IMR-90 (cell line): ENCODE results near the gene LAPTM5. TPM values are rescaled to one million over a fixed set of nuclear protein-coding genes. Genes with fewer than 3 reads are reported as not detected.

ENCODE experiments used
- ATAC-seq: fragments of 200-7000 bp; cut with Tn5 transposase; 2 replicates; pipeline ENCODE4 v1.9.1; 2020; ENCODE audit warnings: low read depth, mild to moderate bottlenecking, moderate library complexity
- BruUV-seq: library from RNA; stranded (reverse); fragments of 400-500 nt; replicated peaks from 2 replicates; lab custom pipeline; 2021; lab: Mats Ljungman, UMichigan
- CTCF ChIA-PET: fragments of 300-600 bp; formaldehyde crosslinking; extraction: SDS; loops from one replicate; lab custom pipeline; 2021; ENCODE audit warnings: antibody characterized with exemption; lab: Yijun Ruan, JAX
- POLR2A ChIA-PET: fragments of 300-600 bp; sonication (Branson Sonifier 250); formaldehyde crosslinking; loops from one replicate; lab custom pipeline; 2022; ENCODE audit warnings: antibody characterized with exemption; ENCODE audit not compliant: unreplicated experiment; lab: Charles Lee
- DNase-seq: peaks from one replicate; pipeline ENCODE4 v3.0.0; 2013
- H2AFZ ChIP-seq: replicated peaks from 2 replicates; pipeline ENCODE3; 2013; ENCODE audit warnings: low read length, mild to moderate bottlenecking; ENCODE audit not compliant: poor library complexity
- H2AK5ac ChIP-seq: 2 replicates; pipeline ENCODE4 v1.6.1; 2013; ENCODE audit warnings: low read depth, low read length, inconsistent platforms
- H2AK9ac ChIP-seq: replicated peaks from 2 replicates; pipeline ENCODE3; 2013; ENCODE audit warnings: mild to moderate bottlenecking, low read depth, low read length, moderate library complexity; ENCODE audit not compliant: poor library complexity
- H2BK120ac ChIP-seq: 2 replicates; pipeline ENCODE4 v1.6.1; 2013; ENCODE audit warnings: low read depth, low read length, inconsistent platforms
- H2BK15ac ChIP-seq: 3 replicates; pipeline ENCODE4 v1.6.1; 2013; ENCODE audit warnings: low read depth, low read length, inconsistent platforms
- H2BK20ac ChIP-seq: 2 replicates; pipeline ENCODE4 v1.6.1; 2013; ENCODE audit warnings: low read depth, mild to moderate bottlenecking, inconsistent platforms, low read length, moderate library complexity
- H2BK5ac ChIP-seq: 2 replicates; pipeline ENCODE4 v1.6.1; 2013; ENCODE audit warnings: mild to moderate bottlenecking, low read depth, low read length, inconsistent platforms; ENCODE audit not compliant: poor library complexity, severe bottlenecking
- H3K14ac ChIP-seq: replicated peaks from 2 replicates; pipeline ENCODE4 v1.6.1; 2013; ENCODE audit warnings: low read depth, low read length, inconsistent platforms
- H3K18ac ChIP-seq: 2 replicates; pipeline ENCODE4 v1.6.1; 2013; ENCODE audit warnings: low read depth, low read length, control low read depth
- H3K23ac ChIP-seq: 2 replicates; pipeline ENCODE4 v1.6.1; 2013; ENCODE audit warnings: low read depth, low read length, inconsistent platforms
- H3K27ac ChIP-seq: 2 replicates; pipeline ENCODE4 v1.5.1; 2013; ENCODE audit warnings: mild to moderate bottlenecking, control low read depth, low read length; ENCODE audit not compliant: insufficient read depth
- H3K27me3 ChIP-seq: 2 replicates; pipeline ENCODE4 v1.6.1; 2013; ENCODE audit warnings: low read length; ENCODE audit not compliant: control insufficient read depth, insufficient read depth
- H3K36me3 ChIP-seq: 2 replicates; pipeline ENCODE4 v1.6.1; 2013; ENCODE audit warnings: low read length, mixed read lengths; ENCODE audit not compliant: control insufficient read depth, insufficient read depth
- H3K4ac ChIP-seq: 2 replicates; pipeline ENCODE4 v1.6.1; 2013; ENCODE audit warnings: low read depth, low read length, inconsistent platforms
- H3K4me1 ChIP-seq: 2 replicates; pipeline ENCODE4 v1.6.1; 2013; ENCODE audit warnings: low read length, mixed read lengths; ENCODE audit not compliant: control insufficient read depth, insufficient read depth
- H3K4me2 ChIP-seq: 2 replicates; pipeline ENCODE4 v1.6.1; 2013; ENCODE audit warnings: low read depth, mild to moderate bottlenecking, control low read depth, low read length, moderate library complexity
- H3K4me3 ChIP-seq: 2 replicates; pipeline ENCODE4 v1.5.1; 2013; ENCODE audit warnings: low read depth, mild to moderate bottlenecking, control low read depth, low read length, moderate library complexity; ENCODE audit not compliant: insufficient read depth
- H3K56ac ChIP-seq: 2 replicates; pipeline ENCODE4 v1.6.1; 2013; ENCODE audit warnings: low read length, inconsistent platforms; ENCODE audit not compliant: insufficient read depth; ENCODE audit errors: extremely low read depth
- H3K79me1 ChIP-seq, 2 experiments: 2 replicates each; pipeline ENCODE4 v1.6.1; 2013; ENCODE audit warnings: low read length in 2 of 2, inconsistent platforms in 1 of 2, low read depth in 1 of 2
- H3K9ac ChIP-seq: 2 replicates; pipeline ENCODE4 v1.6.1; 2013; ENCODE audit warnings: low read depth, low read length, control low read depth
- H3K9me1 ChIP-seq: 2 replicates; pipeline ENCODE4 v1.6.1; 2013; ENCODE audit warnings: low read length, inconsistent platforms; ENCODE audit not compliant: insufficient read depth
- H3K9me3 ChIP-seq: 2 replicates; pipeline ENCODE4 v1.6.1; 2013; ENCODE audit warnings: low read length; ENCODE audit not compliant: control insufficient read depth, insufficient read depth
- H4K20me1 ChIP-seq: 2 replicates; pipeline ENCODE4 v1.6.1; 2013; ENCODE audit warnings: low read length, inconsistent platforms; ENCODE audit not compliant: insufficient read depth
- H4K5ac ChIP-seq: 2 replicates; pipeline ENCODE4 v1.6.1; 2013; ENCODE audit warnings: mild to moderate bottlenecking, low read depth, low read length, control low read depth
- H4K8ac ChIP-seq, 2 experiments: 2 replicates each; pipeline ENCODE4 v1.6.1; 2013; ENCODE audit warnings: low read depth in 2 of 2, low read length in 2 of 2, control low read depth in 1 of 2, inconsistent platforms in 1 of 2
- H4K91ac ChIP-seq: 2 replicates; pipeline ENCODE4 v1.6.1; 2013; ENCODE audit warnings: low read depth, low read length, inconsistent platforms; ENCODE audit not compliant: insufficient read depth
- BHLHE40 ChIP-seq: fragments of 150-350 bp; IDR thresholded peaks from 2 replicates; pipeline ENCODE4 v1.6.1; 2016; ENCODE audit warnings: mild to moderate bottlenecking, low read depth, low read length
- CEBPB ChIP-seq: IDR thresholded peaks from 2 replicates; pipeline ENCODE4 v1.6.1; 2012; ENCODE audit warnings: low read depth, low read length, improper control_type of control experiment
- CHD1 ChIP-seq: IDR thresholded peaks from 2 replicates; pipeline ENCODE4 v1.6.1; 2012; ENCODE audit warnings: low read depth, low read length, improper control_type of control experiment
- CTCF ChIP-seq: conservative IDR thresholded peaks from 2 replicates; pipeline ENCODE4 v1.5.1; 2012; ENCODE audit warnings: mild to moderate bottlenecking, low read depth, low read length, improper control_type of control experiment
- FOS ChIP-seq: fragments of 150-350 bp; IDR thresholded peaks from 2 replicates; pipeline ENCODE4 v1.6.1; 2016; ENCODE audit warnings: low read depth, low read length
- MAFK ChIP-seq: IDR thresholded peaks from 2 replicates; pipeline ENCODE4 v1.6.1; 2012; ENCODE audit warnings: low read depth, low read length, improper control_type of control experiment
- MAZ ChIP-seq: IDR thresholded peaks from 2 replicates; pipeline ENCODE4 v1.6.1; 2012; ENCODE audit warnings: low read depth, mild to moderate bottlenecking, low read length, improper control_type of control experiment, moderate library complexity, borderline replicate concordance
- NFE2L2 ChIP-seq: fragments of 150-350 bp; IDR thresholded peaks from 2 replicates; pipeline ENCODE4 v1.6.1; 2016; ENCODE audit warnings: low read depth, mild to moderate bottlenecking, low read length
- POLR2A ChIP-seq: IDR thresholded peaks from 2 replicates; pipeline ENCODE4 v1.6.1; 2012; ENCODE audit warnings: mild to moderate bottlenecking, low read depth, low read length
- RAD21 ChIP-seq: IDR thresholded peaks from 2 replicates; pipeline ENCODE4 v1.6.1; 2012; ENCODE audit warnings: low read length, improper control_type of control experiment
- RCOR1 ChIP-seq: IDR thresholded peaks from 2 replicates; pipeline ENCODE4 v1.6.1; 2012; ENCODE audit warnings: mild to moderate bottlenecking, low read length, improper control_type of control experiment; ENCODE audit not compliant: insufficient replicate concordance
- RFX5 ChIP-seq: IDR thresholded peaks from 2 replicates; pipeline ENCODE4 v1.8.0; 2012; ENCODE audit warnings: low read depth, mild to moderate bottlenecking, low read length, moderate library complexity
- SMC3 ChIP-seq: fragments of 150-350 bp; IDR thresholded peaks from 2 replicates; pipeline ENCODE4 v1.6.1; 2016; ENCODE audit warnings: low read depth, mild to moderate bottlenecking, antibody characterized with exemption, low read length, moderate library complexity
- USF2 ChIP-seq: fragments of 150-350 bp; IDR thresholded peaks from 2 replicates; pipeline ENCODE4 v1.6.1; 2017; ENCODE audit warnings: mild to moderate bottlenecking, antibody characterized with exemption, low read length, low read depth
- WGBS, 2 experiments: methylation state at CpG; one replicate each; pipeline versions ENCODE4 v1.1.5 to v1.1.7; 2013; ENCODE audit warnings: missing lambda C conversion rate in 2 of 2; ENCODE audit not compliant: insufficient read length in 1 of 2; ENCODE audit errors: extremely low coverage in 2 of 2; 5-methylcytosine and 5-hydroxymethylcytosine counted together
- dilution Hi-C: fragments of 300-500 bp; cut with HindIII; formaldehyde crosslinking; loops from one replicate; pipeline ENCODE4 v1.14.3; 2018; ENCODE audit warnings: low sequenced_read_pairs; ENCODE audit not compliant: unreplicated experiment
- in situ Hi-C: fragments of 300-500 bp; cut with MboI; formaldehyde crosslinking; loops from 3 replicates; pipeline ENCODE4 v1.14.3; 2019; ENCODE audit warnings: low sequenced_read_pairs, inconsistent platforms, mixed read lengths
- intact Hi-C: fragments of 100-400 bp; cut with micrococcal nuclease; formaldehyde crosslinking; loops from 2 replicates; pipeline ENCODE4 v1.10.0; 2022
- polyA plus RNA-seq, 3 experiments: library from polyadenylated mRNA; depleted of rRNA; stranded (reverse); fragments of >200 nt; gene quantifications; 2 replicates each; pipeline ENCODE4 v1.2.3, GENCODE V29; 2012; ENCODE audit warnings: low replicate concordance in 1 of 3
- total RNA-seq: library from RNA; depleted of rRNA; stranded (reverse); fragments of >200 nt; gene quantifications from 2 replicates; pipeline ENCODE4 v1.2.3, GENCODE V29; 2012
- TF ChIP-seq, protein P1 (sequence below): fragments of 150-350 bp; IDR thresholded peaks from 2 replicates; pipeline ENCODE4 v1.6.1; 2016; ENCODE audit warnings: low read depth, mild to moderate bottlenecking, low read length, moderate library complexity, borderline replicate concordance

The LAPTM5 gene
- total and polyA plus RNA-seq, 2 of the 4 experiments (the other 2 are of a cell fraction): 0.09 TPM; not detected in 1

- in situ Hi-C loops: loop anchor here (5.0 kb wide), 1 partner anchor 183 kb away; no protein-coding TSS in a partner anchor
- Histone ChIP-seq H2AK9ac (no peak overlapping the region), H4K8ac (no peak overlapping the region)
- no peak for TF ChIP-seq BHLHE40
- TF ChIP-seq FOS: no peak
- TF ChIP-seq, protein P1, sequence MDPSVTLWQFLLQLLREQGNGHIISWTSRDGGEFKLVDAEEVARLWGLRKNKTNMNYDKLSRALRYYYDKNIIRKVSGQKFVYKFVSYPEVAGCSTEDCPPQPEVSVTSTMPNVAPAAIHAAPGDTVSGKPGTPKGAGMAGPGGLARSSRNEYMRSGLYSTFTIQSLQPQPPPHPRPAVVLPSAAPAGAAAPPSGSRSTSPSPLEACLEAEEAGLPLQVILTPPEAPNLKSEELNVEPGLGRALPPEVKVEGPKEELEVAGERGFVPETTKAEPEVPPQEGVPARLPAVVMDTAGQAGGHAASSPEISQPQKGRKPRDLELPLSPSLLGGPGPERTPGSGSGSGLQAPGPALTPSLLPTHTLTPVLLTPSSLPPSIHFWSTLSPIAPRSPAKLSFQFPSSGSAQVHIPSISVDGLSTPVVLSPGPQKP: no peak
- no peak for TF ChIP-seq USF2
- TF ChIP-seq CHD1: no peak
- TF ChIP-seq CEBPB: no peak
- no peak for TF ChIP-seq CTCF
- no peak for TF ChIP-seq POLR2A
- no peak for TF ChIP-seq SMC3
- TF ChIP-seq NFE2L2: no peak
- no peak for TF ChIP-seq RFX5
- no peak for TF ChIP-seq MAFK
- TF ChIP-seq RAD21: no peak
- no peak for TF ChIP-seq RCOR1
- TF ChIP-seq MAZ: no peak
Measured at GRCh38 chr1:30728832-30729638, 28.5 kb downstream of the LAPTM5 start.

More at GRCh38 chr1:30728832-30729638, 28.5 kb downstream of the LAPTM5 start:
- H3K9me1 ChIP-seq: 0 out of 2 replicates have a peak, but pooled peaks cover 1% of the 10 kb centered on the region
- H3K18ac ChIP-seq: no peak overlapping the region
- no peak overlapping the region for H3K4ac ChIP-seq
- H2BK20ac ChIP-seq: no peak overlapping the region
- no peaks in the 10 kb centered on the region for H4K20me1 ChIP-seq
- WGBS, 2 experiments: 88% methylated on average over 13 of the region's 17 CpGs; no CpG with 5 or more reads in 1 of the 2 experiments
- no peak overlapping the region for H4K5ac ChIP-seq
- no peaks in the 10 kb centered on the region for H3K9me3 ChIP-seq
- DNase-seq (no peak), ATAC-seq (no peak)
- H3K27me3 ChIP-seq: peaks cover 8% of the 10 kb centered on the region; the same call in 1 of the 2 replicates
- intact Hi-C loops (no loop called here), dilution Hi-C loops (no loop called here)
- no peaks in the 10 kb centered on the region for H3K36me3 ChIP-seq
- no peak overlapping the region for H3K4me3 ChIP-seq
- no peak overlapping the region for H3K4me2 ChIP-seq
- POLR2A ChIA-PET: no interaction called here
- H3K79me1 ChIP-seq: no peaks in the 10 kb centered on the region
- no peak overlapping the region for H3K14ac ChIP-seq
- H3K27ac ChIP-seq: no peak overlapping the region
- CTCF ChIA-PET: interaction anchor here (0.9 to 1.2 kb wide), 2 partner anchors 49 to 73 kb away, joined by 3 to 4 read pairs; no protein-coding TSS in a partner anchor
- peaks cover 10% of the 10 kb centered on the region; the same call in 1 of the 2 replicates for H3K4me1 ChIP-seq
- no peak overlapping the region for H2BK5ac ChIP-seq
- BruUV-seq: no TSS peak
- no peak overlapping the region for H2AFZ ChIP-seq
- no peak overlapping the region for H2BK15ac ChIP-seq
- no peak overlapping the region; the same call in 1 of the 2 replicates for H3K23ac ChIP-seq
- H3K56ac ChIP-seq: no peak overlapping the region
- no peak overlapping the region for H4K91ac ChIP-seq
- H2BK120ac ChIP-seq: no peak overlapping the region
- no peak overlapping the region for H3K9ac ChIP-seq
- H2AK5ac ChIP-seq: no peak overlapping the region
